Gastrocnemius medialis (tissue), 4 donors: ENCODE results near the gene HSD3B7. TPM values are rescaled to one million over a fixed set of nuclear protein-coding genes. Genes with fewer than 3 reads are reported as not detected.

Source experiments
- ATAC-seq, 2 donors: fragments of 150-250 bp; one replicate each; pipeline ENCODE4 v1.9.1; 2016
- DNase-seq, 2 donors: peaks; one replicate each; pipeline ENCODE4 v3.0.0-alpha.2; 2019
- H3K27ac ChIP-seq, 4 donors: fragments of 200-600 bp; sonication (generic); 1 replicate in 1 of 4; 2 replicates in 3 of 4; pipeline ENCODE4 v1.5.1; 2016 to 2018; ENCODE audit warnings: mild to moderate bottlenecking in 2 of 4, moderate library complexity in 1 of 4
- H3K27me3 ChIP-seq, 3 donors: fragments of 200-600 bp; sonication (generic) in 2 of 3; 1 replicate in 1 of 3; 2 replicates in 2 of 3; pipeline versions ENCODE4 v1.5.1 to v1.6.0; 2016 to 2019; ENCODE audit warnings: mild to moderate bottlenecking in 1 of 3, moderate library complexity in 1 of 3
- H3K36me3 ChIP-seq, 2 donors: fragments of 200-600 bp; sonication (generic) in 1 of 2; one replicate each; pipeline ENCODE4 v1.5.1; 2017 to 2018
- H3K4me1 ChIP-seq, 2 donors: fragments of 200-600 bp; sonication (generic) in 1 of 2; one replicate each; pipeline ENCODE4 v1.5.1; 2016 to 2017; ENCODE audit warnings: mild to moderate bottlenecking in 2 of 2
- H3K4me3 ChIP-seq, 4 donors: fragments of 200-600 bp; sonication (generic) in 3 of 4; 1 replicate in 1 of 4; 2 replicates in 3 of 4; pipeline ENCODE4 v1.5.1; 2016 to 2019; ENCODE audit warnings: mild to moderate bottlenecking in 2 of 4
- H3K9me3 ChIP-seq, 3 donors: fragments of 200-600 bp; sonication (generic) in 2 of 3; 1 replicate in 1 of 3; 2 replicates in 2 of 3; pipeline ENCODE4 v1.5.1; 2016 to 2019
- POLR2A ChIP-seq, 2 donors: fragments of 450-650 bp; IDR thresholded peaks; one replicate each; pipeline ENCODE4 v1.6.1; 2017; ENCODE audit warnings: antibody characterized with exemption in 2 of 2, mild to moderate bottlenecking in 2 of 2, moderate library complexity in 2 of 2
- in situ Hi-C, 4 donors: fragments of 200-750 bp; cut with MboI; loops; one replicate each; pipeline versions ENCODE4 v1.15.0 to v1.8.0; 2017; ENCODE audit warnings: low sequenced_read_pairs in 4 of 4
- intact Hi-C: fragments of 100-400 bp; cut with DNase I; formaldehyde crosslinking; loops from one replicate; pipeline ENCODE4 v1.15.1; 2023; ENCODE audit warnings: low total_unique reads
- total RNA-seq, 4 donors: library from RNA; depleted of rRNA; stranded (reverse); fragments of >200 nt; gene quantifications; one replicate each; pipeline versions ENCODE4 v1.1.0 to v1.2.3, GENCODE V29; 2016
- TF ChIP-seq, protein P1 (sequence below), 5 experiments: fragments of 450-650 bp in 3 of 5; fragments of 200-600 bp in 2 of 5; sonication (generic) in 2 of 5; IDR thresholded peaks in 4 of 5; conservative IDR thresholded peaks in 1 of 5; 1 replicate in 4 of 5; 2 replicates in 1 of 5; pipeline ENCODE4 v1.5.1; 2016 to 2019; ENCODE audit warnings: antibody characterized with exemption in 5 of 5, mild to moderate bottlenecking in 3 of 5, moderate library complexity in 3 of 5

The HSD3B7 gene
- total RNA-seq, 4 donors from 2014 or later: 1.5 to 6.8 (median 5.4) TPM

DNA sequence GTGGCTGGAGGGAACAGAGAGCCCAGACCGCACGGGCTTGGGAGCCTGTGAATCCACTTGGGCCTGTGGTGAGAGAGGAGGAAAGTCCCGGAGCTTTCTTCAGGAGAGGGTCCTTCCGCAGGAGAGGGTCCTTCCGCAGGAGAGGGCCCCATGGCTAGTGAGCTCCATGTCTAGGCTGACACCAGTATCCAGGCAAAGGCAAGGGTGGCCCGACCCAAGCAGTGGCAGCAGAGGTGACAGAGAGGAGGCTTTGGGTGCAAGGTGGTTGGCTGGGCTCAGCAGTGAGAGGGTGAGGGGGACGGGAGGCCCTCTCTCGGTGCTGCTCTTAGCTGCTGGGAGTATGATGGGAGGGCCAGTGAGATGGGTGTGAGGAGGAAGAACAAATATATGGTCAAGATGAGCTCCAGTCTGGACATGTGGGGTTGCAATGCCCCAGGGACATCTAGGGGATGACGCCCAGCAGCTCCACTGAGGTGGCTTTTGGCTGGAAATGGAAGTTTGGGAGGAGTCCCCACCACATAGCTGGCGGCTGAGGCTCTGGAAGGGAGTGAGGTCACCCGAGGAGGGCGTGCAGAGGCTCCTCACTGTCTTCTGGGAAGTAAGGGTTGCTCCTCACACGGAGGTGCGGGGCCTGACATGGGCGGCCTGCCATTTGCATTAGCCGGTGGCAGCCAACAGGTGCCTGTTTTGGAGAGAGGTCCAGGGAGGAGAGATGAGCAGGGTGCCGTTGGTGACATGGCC lies 2.3 kb upstream of the HSD3B7 start:
- peaks cover 0 to 46% of the 10 kb centered on the region in 2 donors for H3K36me3 ChIP-seq
- H3K27ac ChIP-seq: no peak overlapping the region
- in situ Hi-C loops: loop anchor here in 3 of 4 donors (10.0 to 25.0 kb wide), 5 partner anchors 105 to 880 kb away; partner anchors contain the start of genes ZNF267 (in 3 of the 3), ZNF843 (in 2 of the 3), COX6A2 (in 1 of the 3) and PRSS36 (in 1 of the 3)

DNA sequence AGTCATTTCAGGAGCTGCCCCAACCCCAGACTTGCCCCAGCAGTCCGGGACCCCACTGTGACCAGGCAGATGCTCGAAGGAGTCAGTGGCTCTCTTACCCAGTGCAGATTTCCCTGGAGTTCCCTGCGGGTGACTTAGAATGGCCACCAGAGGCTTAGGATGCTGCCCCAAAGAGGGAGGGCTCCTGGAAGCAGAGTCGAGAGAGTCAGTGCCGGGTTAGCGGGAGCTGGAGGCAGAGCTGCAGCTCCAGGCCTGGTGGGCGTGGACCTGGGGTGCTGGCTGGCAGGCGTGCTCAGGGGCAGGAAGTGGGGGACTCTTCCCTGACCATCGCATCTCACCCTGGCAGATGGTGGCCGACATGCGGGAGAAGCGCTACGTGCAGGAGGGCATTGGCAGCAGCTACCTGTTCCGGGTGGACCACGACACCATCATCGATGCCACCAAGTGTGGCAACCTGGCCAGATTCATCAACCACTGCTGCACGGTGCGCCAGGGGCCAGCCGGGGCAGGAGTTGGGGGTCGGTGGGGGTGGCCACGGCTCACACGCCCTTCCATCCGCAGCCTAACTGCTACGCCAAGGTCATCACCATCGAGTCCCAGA lies 1.6 kb upstream of the HSD3B7 start:
- no peak overlapping the region for H3K27ac ChIP-seq

More for the DNA sequence above, 2.3 kb upstream of the HSD3B7 start:
- peak in 1 of 2 donors; percentile 62 for DNase-seq
- H3K4me3 ChIP-seq: no peak overlapping the region
- H3K4me1 ChIP-seq: peaks cover 9 to 15% of the 10 kb centered on the region in 2 donors
- no peaks in the 10 kb centered on the region for H3K9me3 ChIP-seq
- intact Hi-C loops: loop anchor here (10.0 kb wide), 1 partner anchor 732 kb away; a partner anchor contains a TSS
- TF ChIP-seq POLR2A (IDR thresholded peaks at IDR 0.05): no peak
- TF ChIP-seq, protein P1, sequence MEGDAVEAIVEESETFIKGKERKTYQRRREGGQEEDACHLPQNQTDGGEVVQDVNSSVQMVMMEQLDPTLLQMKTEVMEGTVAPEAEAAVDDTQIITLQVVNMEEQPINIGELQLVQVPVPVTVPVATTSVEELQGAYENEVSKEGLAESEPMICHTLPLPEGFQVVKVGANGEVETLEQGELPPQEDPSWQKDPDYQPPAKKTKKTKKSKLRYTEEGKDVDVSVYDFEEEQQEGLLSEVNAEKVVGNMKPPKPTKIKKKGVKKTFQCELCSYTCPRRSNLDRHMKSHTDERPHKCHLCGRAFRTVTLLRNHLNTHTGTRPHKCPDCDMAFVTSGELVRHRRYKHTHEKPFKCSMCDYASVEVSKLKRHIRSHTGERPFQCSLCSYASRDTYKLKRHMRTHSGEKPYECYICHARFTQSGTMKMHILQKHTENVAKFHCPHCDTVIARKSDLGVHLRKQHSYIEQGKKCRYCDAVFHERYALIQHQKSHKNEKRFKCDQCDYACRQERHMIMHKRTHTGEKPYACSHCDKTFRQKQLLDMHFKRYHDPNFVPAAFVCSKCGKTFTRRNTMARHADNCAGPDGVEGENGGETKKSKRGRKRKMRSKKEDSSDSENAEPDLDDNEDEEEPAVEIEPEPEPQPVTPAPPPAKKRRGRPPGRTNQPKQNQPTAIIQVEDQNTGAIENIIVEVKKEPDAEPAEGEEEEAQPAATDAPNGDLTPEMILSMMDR (IDR thresholded peaks at IDR 0.05 in 4 of 5, conservative IDR thresholded peaks at IDR 0.05 in 1 of 5): no peak
- no peaks in the 10 kb centered on the region for H3K27me3 ChIP-seq
- no peak for ATAC-seq

DNA sequence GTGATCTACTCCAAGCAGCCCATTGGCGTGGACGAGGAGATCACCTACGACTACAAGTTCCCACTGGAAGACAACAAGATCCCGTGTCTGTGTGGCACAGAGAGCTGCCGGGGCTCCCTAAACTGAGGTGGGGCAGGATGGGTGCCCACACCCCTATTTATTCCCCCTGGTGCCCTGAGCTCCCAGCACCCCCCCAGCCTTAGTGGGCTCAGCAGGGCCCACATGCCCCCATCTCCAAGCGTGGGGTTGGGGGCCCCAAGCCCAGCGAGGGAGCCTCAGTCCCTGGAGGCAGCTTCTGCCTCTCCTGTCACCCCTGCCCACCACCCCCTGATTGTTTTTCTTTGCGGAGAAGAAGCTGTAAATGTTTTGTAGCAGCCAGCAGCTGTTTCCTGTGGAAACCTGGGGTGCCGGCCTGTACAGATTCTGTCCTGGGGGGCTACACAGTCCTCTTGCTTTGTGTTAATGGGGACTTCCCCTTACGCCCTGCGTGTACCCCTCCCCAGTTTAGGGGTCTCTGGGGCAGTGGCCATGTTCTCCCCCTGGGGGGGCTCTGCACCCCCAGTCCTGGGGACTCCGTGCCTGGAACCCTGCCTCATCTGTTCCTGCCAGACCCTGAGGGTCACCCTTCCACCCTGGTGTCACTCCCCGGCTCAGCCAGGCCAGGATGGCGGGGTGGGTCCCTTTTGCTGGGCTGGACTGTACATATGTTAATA lies 953 bp upstream of the HSD3B7 start:
- in situ Hi-C loops: loop anchor here in 3 of 4 donors (10.0 to 25.0 kb wide), 5 partner anchors 103 to 878 kb away; partner anchors contain the start of genes ZNF267 (in 3 of the 3), ZNF843 (in 2 of the 3), COX6A2 (in 1 of the 3) and PRSS36 (in 1 of the 3)
- DNase-seq (no peak), ATAC-seq (no peak)
- intact Hi-C loops: loop anchor here (1.0 to 10.0 kb wide), 5 partner anchors 111 to 885 kb away; partner anchors contain the start of genes VKORC1 and ZNF843
- H3K9me3 ChIP-seq: no peaks in the 10 kb centered on the region
- no peak for TF ChIP-seq POLR2A (IDR thresholded peaks at IDR 0.05)
- TF ChIP-seq, protein P1 (IDR thresholded peaks at IDR 0.05 in 4 of 5, conservative IDR thresholded peaks at IDR 0.05 in 1 of 5): no peak
- H3K4me1 ChIP-seq: peaks cover 9 to 15% of the 10 kb centered on the region in 2 donors
- no peak overlapping the region for H3K4me3 ChIP-seq
- no peak overlapping the region for H3K27ac ChIP-seq
- H3K36me3 ChIP-seq: peaks cover 0 to 42% of the 10 kb centered on the region in 2 donors
- no peaks in the 10 kb centered on the region for H3K27me3 ChIP-seq

More for the DNA sequence above, 1.6 kb upstream of the HSD3B7 start:
- TF ChIP-seq, protein P1 (IDR thresholded peaks at IDR 0.05 in 4 of 5, conservative IDR thresholded peaks at IDR 0.05 in 1 of 5): no peak
- TF ChIP-seq POLR2A (IDR thresholded peaks at IDR 0.05): no peak
- Histone ChIP-seq H3K27me3 (no peaks in the 10 kb centered on the region), H3K9me3 (no peaks in the 10 kb centered on the region), H3K4me3 (no peak overlapping the region), H3K4me1 (peaks cover 9 to 15% of the 10 kb centered on the region in 2 donors), H3K36me3 (peaks cover 0 to 44% of the 10 kb centered on the region in 2 donors)
- intact Hi-C loops: loop anchor here (10.0 kb wide), 1 partner anchor 731 kb away; a partner anchor contains a TSS
- in situ Hi-C loops: loop anchor here in 3 of 4 donors (10.0 to 25.0 kb wide), 5 partner anchors 104 to 879 kb away; partner anchors contain the start of genes ZNF267 (in 3 of the 3), ZNF843 (in 2 of the 3), COX6A2 (in 1 of the 3) and PRSS36 (in 1 of the 3)
- DNase-seq (no peak), ATAC-seq (no peak)
